Measurements from ENCODE around the gene OPTN.

DNA sequence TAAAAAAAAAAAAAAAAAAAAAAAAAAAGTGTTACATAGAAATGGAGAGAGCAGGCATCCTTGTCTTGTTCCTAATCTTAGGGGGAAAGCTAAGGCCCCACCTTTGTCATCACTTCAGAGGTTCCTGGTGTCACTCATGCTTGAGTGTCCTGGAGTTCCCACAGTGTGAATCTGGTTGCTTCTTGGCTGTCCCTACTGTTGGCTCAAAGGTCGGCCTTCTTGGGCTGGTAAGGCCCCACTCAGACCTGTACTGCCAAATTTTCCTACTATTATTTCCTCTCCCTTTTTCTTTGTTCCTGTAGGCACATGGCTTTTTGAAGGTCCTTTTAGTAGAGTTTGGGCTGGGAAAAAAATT is 21.5 kb downstream of the OPTN start:
- TF ChIP-seq POLR2AphosphoS5 (IDR thresholded peaks at IDR 0.05) (no peak), POLR2A (IDR thresholded peaks at IDR 0.05) (no peak), EP300 (IDR thresholded peaks at IDR 0.05) (no peak)
- TF ChIP-seq, protein P1, sequence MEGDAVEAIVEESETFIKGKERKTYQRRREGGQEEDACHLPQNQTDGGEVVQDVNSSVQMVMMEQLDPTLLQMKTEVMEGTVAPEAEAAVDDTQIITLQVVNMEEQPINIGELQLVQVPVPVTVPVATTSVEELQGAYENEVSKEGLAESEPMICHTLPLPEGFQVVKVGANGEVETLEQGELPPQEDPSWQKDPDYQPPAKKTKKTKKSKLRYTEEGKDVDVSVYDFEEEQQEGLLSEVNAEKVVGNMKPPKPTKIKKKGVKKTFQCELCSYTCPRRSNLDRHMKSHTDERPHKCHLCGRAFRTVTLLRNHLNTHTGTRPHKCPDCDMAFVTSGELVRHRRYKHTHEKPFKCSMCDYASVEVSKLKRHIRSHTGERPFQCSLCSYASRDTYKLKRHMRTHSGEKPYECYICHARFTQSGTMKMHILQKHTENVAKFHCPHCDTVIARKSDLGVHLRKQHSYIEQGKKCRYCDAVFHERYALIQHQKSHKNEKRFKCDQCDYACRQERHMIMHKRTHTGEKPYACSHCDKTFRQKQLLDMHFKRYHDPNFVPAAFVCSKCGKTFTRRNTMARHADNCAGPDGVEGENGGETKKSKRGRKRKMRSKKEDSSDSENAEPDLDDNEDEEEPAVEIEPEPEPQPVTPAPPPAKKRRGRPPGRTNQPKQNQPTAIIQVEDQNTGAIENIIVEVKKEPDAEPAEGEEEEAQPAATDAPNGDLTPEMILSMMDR (IDR thresholded peaks at IDR 0.05), result no peak

Measured in stomach (tissue), 4 donors.